ENCODE measurements around the gene TBCK.

GRCh38 chr4:106160560-106160959, 155.4 kb downstream of the TBCK start:
- TF ChIP-seq POLR2A (IDR thresholded peaks at IDR 0.05) (no peak), CTCF (IDR thresholded peaks at IDR 0.05) (no peak)

Measured in suprapubic skin (tissue), 3 donors.